HCT116 (cell line): Measurements from ENCODE around the gene LRCH1. TPM values are rescaled to one million over a fixed set of nuclear protein-coding genes. Genes with fewer than 3 reads are reported as not detected.

Source experiments
- ATAC-seq: fragments of 200-7000 bp; cut with Tn5 transposase; 2 replicates; pipeline ENCODE4 v1.9.1; 2020; ENCODE audit warnings: mild to moderate bottlenecking, moderate library complexity
- BruUV-seq: library from RNA; stranded (reverse); fragments of 400-500 nt; replicated peaks from 2 replicates; lab custom pipeline; 2021; lab: Mats Ljungman, UMichigan
- CTCF ChIA-PET: fragments of 300-600 bp; sonication (Branson Sonifier 250); formaldehyde crosslinking; loops from one replicate; lab custom pipeline; 2021; ENCODE audit warnings: antibody characterized with exemption; lab: Charles Lee
- POLR2A ChIA-PET: fragments of 300-600, 350-600 bp; sonication (Branson Sonifier 250); formaldehyde crosslinking; loops from one replicate; lab custom pipeline; 2021; ENCODE audit warnings: antibody characterized with exemption; lab: Charles Lee
- RAD21 ChIA-PET, 2 experiments: fragments of 300-600 bp; sonication (Branson Sonifier 250); formaldehyde crosslinking; loops; one replicate each; lab custom pipeline; 2023; ENCODE audit warnings: low total read pairs in 2 of 2; ENCODE audit not compliant: uncharacterized antibody in 2 of 2, unreplicated experiment in 2 of 2, low non-redundant PET in 1 of 2; lab: Charles Lee
- DNase-seq: peaks from one replicate; pipeline ENCODE4 v3.0.0-alpha.2; 2010; ENCODE audit warnings: low read depth, low spot score
- H2AFZ ChIP-seq: fragments of 200-600 bp; shearing (Covaris generic), sonication (generic); 2 replicates; pipeline ENCODE4 v1.6.1; 2017; ENCODE audit warnings: low read depth, mixed run types, mixed read lengths, antibody characterized with exemption, low read length; ENCODE audit not compliant: poor library complexity, severe bottlenecking
- H3K27ac ChIP-seq: 2 replicates; pipeline ENCODE4 v1.5.1; 2012; ENCODE audit warnings: low read depth, low read length
- H3K27me3 ChIP-seq: fragments of 200-600 bp; sonication (generic); 2 replicates; pipeline ENCODE4 v1.6.1; 2016; ENCODE audit warnings: mixed run types, low read length, mixed read lengths; ENCODE audit not compliant: insufficient read depth
- H3K36me3 ChIP-seq, 2 experiments: fragments of 200-500 bp in 1 of 2; fragments of 200-600 bp in 1 of 2; sonication (Bioruptor generic) in 1 of 2; sonication (generic) in 1 of 2; 2 replicates each; pipeline versions ENCODE4 v1.5.1 to v1.6.1; 2014 to 2016; ENCODE audit warnings: low read length in 2 of 2, inconsistent platforms in 1 of 2, mixed read lengths in 1 of 2, mixed run types in 1 of 2; ENCODE audit not compliant: insufficient read depth in 2 of 2, control insufficient read depth in 1 of 2
- H3K4me1 ChIP-seq, 2 experiments: fragments of 200-600 bp in 1 of 2; sonication (generic) in 1 of 2; 2 replicates each; pipeline versions ENCODE4 v1.5.1 to v1.6.1; 2012 to 2017; ENCODE audit warnings: low read length in 2 of 2, inconsistent platforms in 1 of 2, mild to moderate bottlenecking in 1 of 2, mixed read lengths in 1 of 2, mixed run types in 1 of 2, moderate library complexity in 1 of 2; ENCODE audit not compliant: insufficient read depth in 2 of 2, control insufficient read depth in 1 of 2
- H3K4me2 ChIP-seq: fragments of 200-600 bp; sonication (generic); 2 replicates; pipeline ENCODE4 v1.6.1; 2017; ENCODE audit warnings: mixed run types, low read length, mixed read lengths
- H3K4me3 ChIP-seq, 2 experiments: fragments of 200-600 bp in 1 of 2; sonication (generic) in 1 of 2; replicated peaks in 1 of 2; 2 replicates each; pipeline ENCODE4 v1.5.1; 2011 to 2016; ENCODE audit warnings: low read length in 2 of 2, control low read depth in 1 of 2, low read depth in 1 of 2, mild to moderate bottlenecking in 1 of 2, mixed read lengths in 1 of 2, mixed run types in 1 of 2
- H3K79me2 ChIP-seq: fragments of 200-600 bp; sonication (generic); 2 replicates; pipeline ENCODE4 v1.6.1; 2017; ENCODE audit warnings: mild to moderate bottlenecking, mixed run types, low read length, moderate library complexity, mixed read lengths; ENCODE audit not compliant: insufficient read depth
- H3K9ac ChIP-seq: fragments of 200-600 bp; sonication (generic); 2 replicates; pipeline ENCODE4 v1.6.1; 2016; ENCODE audit warnings: low read length, mixed read lengths
- H3K9me2 ChIP-seq: fragments of 200-600 bp; sonication (generic), shearing (Covaris generic); 2 replicates; pipeline ENCODE4 v1.6.1; 2017; ENCODE audit warnings: mixed run types, mild to moderate bottlenecking, moderate library complexity; ENCODE audit not compliant: insufficient read depth
- H3K9me3 ChIP-seq, 2 experiments: fragments of 200-500 bp in 1 of 2; fragments of 200-600 bp in 1 of 2; sonication (Bioruptor generic) in 1 of 2; sonication (generic) in 1 of 2; 2 replicates each; pipeline ENCODE4 v1.6.1; 2014 to 2017; ENCODE audit warnings: low read length in 2 of 2, mixed read lengths in 2 of 2, inconsistent platforms in 1 of 2, low read depth in 1 of 2, mild to moderate bottlenecking in 1 of 2, mixed run types in 1 of 2, moderate library complexity in 1 of 2; ENCODE audit not compliant: control insufficient read depth in 1 of 2, insufficient read depth in 1 of 2
- H4K20me1 ChIP-seq: fragments of 200-600 bp; sonication (generic), shearing (Covaris generic); 2 replicates; pipeline ENCODE4 v1.6.1; 2017; ENCODE audit warnings: mixed run types, mild to moderate bottlenecking, moderate library complexity; ENCODE audit not compliant: insufficient read depth
- ATF3 ChIP-seq: IDR thresholded peaks from 2 replicates; pipeline ENCODE4 v1.6.1; 2012
- CBX3 ChIP-seq: IDR thresholded peaks from 2 replicates; pipeline ENCODE4 v1.6.1; 2012; ENCODE audit warnings: low read depth
- ELF1 ChIP-seq: IDR thresholded peaks from 2 replicates; pipeline ENCODE4 v1.6.1; 2012; ENCODE audit warnings: low read depth, borderline replicate concordance
- EZH2 ChIP-seq: fragments of 200-600 bp; sonication (generic); IDR thresholded peaks from 2 replicates; pipeline ENCODE4 v1.6.1; 2017; ENCODE audit warnings: antibody characterized with exemption, mixed run types
- EZH2phosphoT487 ChIP-seq: fragments of 200-600 bp; IDR thresholded peaks from 2 replicates; pipeline ENCODE4 v1.6.1; 2018; ENCODE audit warnings: antibody characterized with exemption, borderline replicate concordance
- FOSL1 ChIP-seq: IDR thresholded peaks from 2 replicates; pipeline ENCODE4 v1.6.1; 2012; ENCODE audit warnings: low read depth
- POLR2AphosphoS5 ChIP-seq: IDR thresholded peaks from 2 replicates; pipeline ENCODE4 v1.6.1; 2011; ENCODE audit warnings: mild to moderate bottlenecking, low read depth, low read length, moderate library complexity
- RAD21 ChIP-seq: IDR thresholded peaks from 2 replicates; pipeline ENCODE4 v1.6.1; 2012; ENCODE audit warnings: low read depth, mild to moderate bottlenecking
- SIN3A ChIP-seq: IDR thresholded peaks from 2 replicates; pipeline ENCODE4 v1.6.1; 2012; ENCODE audit warnings: low read depth
- SP1 ChIP-seq: IDR thresholded peaks from 2 replicates; pipeline ENCODE4 v1.6.1; 2012; ENCODE audit warnings: low read depth
- ZNF274 ChIP-seq: fragments of 200-500 bp; sonication (Bioruptor generic); IDR thresholded peaks from 2 replicates; pipeline ENCODE4 v1.6.1; 2014; ENCODE audit warnings: mild to moderate bottlenecking, low read depth, low read length, inconsistent platforms
- intact Hi-C: fragments of 100-400 bp; cut with micrococcal nuclease; formaldehyde crosslinking; loops from 2 replicates; pipeline ENCODE4 v1.10.0; 2022
- total RNA-seq: library from RNA; stranded (reverse); gene quantifications from one replicate; pipeline ENCODE4 v1.2.1, GENCODE V29; 2021; ENCODE audit not compliant: unreplicated experiment
- TF ChIP-seq, protein P1 (sequence below): IDR thresholded peaks from 2 replicates; pipeline ENCODE4 v1.6.1; 2012; ENCODE audit warnings: low read depth

LRCH1 gene
- total RNA-seq, 1 experiment from 2014 or later, result 15.6 TPM

DNA sequence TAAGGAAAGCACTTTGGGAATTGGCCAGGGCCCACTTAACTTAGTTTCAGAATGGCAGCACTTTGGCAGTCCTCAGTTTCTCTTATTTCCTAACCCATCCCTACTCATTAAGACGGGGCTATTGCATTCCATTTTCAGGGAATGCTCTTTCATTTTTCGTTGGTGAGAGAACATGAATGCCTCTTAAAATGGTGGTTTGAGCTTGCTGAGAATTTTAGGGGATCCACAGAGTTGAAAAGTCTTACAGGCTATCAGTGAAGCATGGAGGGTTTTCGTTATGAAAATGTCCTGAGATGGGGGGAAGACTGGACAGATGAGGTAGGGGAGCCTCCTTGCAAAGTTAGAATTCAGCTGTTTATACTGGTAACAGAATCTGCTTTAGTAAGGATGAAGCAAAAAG, 71.4 kb downstream of the LRCH1 start:
- H4K20me1 ChIP-seq, result no peaks in the 10 kb centered on the region; the same call in 1 of the 2 replicates
- no peaks in the 10 kb centered on the region for H3K9me3 ChIP-seq
- ATAC-seq, result no peak
- ChIA-PET CTCF (no interaction called here), POLR2A (no interaction called here)
- H3K9me2 ChIP-seq, result no peaks in the 10 kb centered on the region
- peaks cover 75% of the 10 kb centered on the region for H3K79me2 ChIP-seq
- no peak overlapping the region for H3K4me2 ChIP-seq
- no TSS peak for BruUV-seq
- TF ChIP-seq, protein P1, sequence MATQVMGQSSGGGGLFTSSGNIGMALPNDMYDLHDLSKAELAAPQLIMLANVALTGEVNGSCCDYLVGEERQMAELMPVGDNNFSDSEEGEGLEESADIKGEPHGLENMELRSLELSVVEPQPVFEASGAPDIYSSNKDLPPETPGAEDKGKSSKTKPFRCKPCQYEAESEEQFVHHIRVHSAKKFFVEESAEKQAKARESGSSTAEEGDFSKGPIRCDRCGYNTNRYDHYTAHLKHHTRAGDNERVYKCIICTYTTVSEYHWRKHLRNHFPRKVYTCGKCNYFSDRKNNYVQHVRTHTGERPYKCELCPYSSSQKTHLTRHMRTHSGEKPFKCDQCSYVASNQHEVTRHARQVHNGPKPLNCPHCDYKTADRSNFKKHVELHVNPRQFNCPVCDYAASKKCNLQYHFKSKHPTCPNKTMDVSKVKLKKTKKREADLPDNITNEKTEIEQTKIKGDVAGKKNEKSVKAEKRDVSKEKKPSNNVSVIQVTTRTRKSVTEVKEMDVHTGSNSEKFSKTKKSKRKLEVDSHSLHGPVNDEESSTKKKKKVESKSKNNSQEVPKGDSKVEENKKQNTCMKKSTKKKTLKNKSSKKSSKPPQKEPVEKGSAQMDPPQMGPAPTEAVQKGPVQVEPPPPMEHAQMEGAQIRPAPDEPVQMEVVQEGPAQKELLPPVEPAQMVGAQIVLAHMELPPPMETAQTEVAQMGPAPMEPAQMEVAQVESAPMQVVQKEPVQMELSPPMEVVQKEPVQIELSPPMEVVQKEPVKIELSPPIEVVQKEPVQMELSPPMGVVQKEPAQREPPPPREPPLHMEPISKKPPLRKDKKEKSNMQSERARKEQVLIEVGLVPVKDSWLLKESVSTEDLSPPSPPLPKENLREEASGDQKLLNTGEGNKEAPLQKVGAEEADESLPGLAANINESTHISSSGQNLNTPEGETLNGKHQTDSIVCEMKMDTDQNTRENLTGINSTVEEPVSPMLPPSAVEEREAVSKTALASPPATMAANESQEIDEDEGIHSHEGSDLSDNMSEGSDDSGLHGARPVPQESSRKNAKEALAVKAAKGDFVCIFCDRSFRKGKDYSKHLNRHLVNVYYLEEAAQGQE, result no peak
- TF ChIP-seq SIN3A, result no peak
- TF ChIP-seq ZNF274, result no peak
- TF ChIP-seq FOSL1, result no peak
- TF ChIP-seq ELF1, result no peak
- TF ChIP-seq EZH2, result no peak
- no peak for TF ChIP-seq POLR2AphosphoS5
- no peak for TF ChIP-seq EZH2phosphoT487
- no peak for TF ChIP-seq CBX3
- no peak for TF ChIP-seq RAD21
- TF ChIP-seq ATF3, result no peak
- TF ChIP-seq SP1, result no peak
- TF ChIP-seq, all 23 proteins: peak for 0
- no peak overlapping the region for H3K4me3 ChIP-seq
- no peak overlapping the region for H3K9ac ChIP-seq
- H3K27me3 ChIP-seq, result no peaks in the 10 kb centered on the region
- H3K4me1 ChIP-seq, result no peaks in the 10 kb centered on the region
- no peak overlapping the region for H3K27ac ChIP-seq
- H2AFZ ChIP-seq, result no peak overlapping the region
- intact Hi-C loops, result no loop called here
- RAD21 ChIA-PET, result no interaction called here
- DNase-seq, result no peak
- no peaks in the 10 kb centered on the region for H3K36me3 ChIP-seq
